HCT116 (cell line): ENCODE data around the gene PI4KA. TPM values are rescaled to one million over a fixed set of nuclear protein-coding genes. Genes with fewer than 3 reads are reported as not detected.

ENCODE experiments used
- ATAC-seq: fragments of 200-7000 bp; cut with Tn5 transposase; 2 replicates; pipeline ENCODE4 v1.9.1; 2020; ENCODE audit warnings: mild to moderate bottlenecking, moderate library complexity
- BruUV-seq: library from RNA; stranded (reverse); fragments of 400-500 nt; replicated peaks from 2 replicates; lab custom pipeline; 2021; lab: Mats Ljungman, UMichigan
- CTCF ChIA-PET: fragments of 300-600 bp; sonication (Branson Sonifier 250); formaldehyde crosslinking; loops from one replicate; lab custom pipeline; 2021; ENCODE audit warnings: antibody characterized with exemption; lab: Charles Lee
- POLR2A ChIA-PET: fragments of 300-600, 350-600 bp; sonication (Branson Sonifier 250); formaldehyde crosslinking; loops from one replicate; lab custom pipeline; 2021; ENCODE audit warnings: antibody characterized with exemption; lab: Charles Lee
- RAD21 ChIA-PET, 2 experiments: fragments of 300-600 bp; sonication (Branson Sonifier 250); formaldehyde crosslinking; loops; one replicate each; lab custom pipeline; 2023; ENCODE audit warnings: low total read pairs in 2 of 2; ENCODE audit not compliant: uncharacterized antibody in 2 of 2, unreplicated experiment in 2 of 2, low non-redundant PET in 1 of 2; lab: Charles Lee
- DNase-seq: peaks from one replicate; pipeline ENCODE4 v3.0.0-alpha.2; 2010; ENCODE audit warnings: low read depth, low spot score
- H2AFZ ChIP-seq: fragments of 200-600 bp; shearing (Covaris generic), sonication (generic); 2 replicates; pipeline ENCODE4 v1.6.1; 2017; ENCODE audit warnings: low read depth, mixed run types, mixed read lengths, antibody characterized with exemption, low read length; ENCODE audit not compliant: poor library complexity, severe bottlenecking
- H3K27ac ChIP-seq: 2 replicates; pipeline ENCODE4 v1.5.1; 2012; ENCODE audit warnings: low read depth, low read length
- H3K27me3 ChIP-seq: fragments of 200-600 bp; sonication (generic); 2 replicates; pipeline ENCODE4 v1.6.1; 2016; ENCODE audit warnings: mixed run types, low read length, mixed read lengths; ENCODE audit not compliant: insufficient read depth
- H3K36me3 ChIP-seq, 2 experiments: fragments of 200-500 bp in 1 of 2; fragments of 200-600 bp in 1 of 2; sonication (Bioruptor generic) in 1 of 2; sonication (generic) in 1 of 2; 2 replicates each; pipeline versions ENCODE4 v1.5.1 to v1.6.1; 2014 to 2016; ENCODE audit warnings: low read length in 2 of 2, inconsistent platforms in 1 of 2, mixed read lengths in 1 of 2, mixed run types in 1 of 2; ENCODE audit not compliant: insufficient read depth in 2 of 2, control insufficient read depth in 1 of 2
- H3K4me1 ChIP-seq, 2 experiments: fragments of 200-600 bp in 1 of 2; sonication (generic) in 1 of 2; 2 replicates each; pipeline versions ENCODE4 v1.5.1 to v1.6.1; 2012 to 2017; ENCODE audit warnings: low read length in 2 of 2, inconsistent platforms in 1 of 2, mild to moderate bottlenecking in 1 of 2, mixed read lengths in 1 of 2, mixed run types in 1 of 2, moderate library complexity in 1 of 2; ENCODE audit not compliant: insufficient read depth in 2 of 2, control insufficient read depth in 1 of 2
- H3K4me2 ChIP-seq: fragments of 200-600 bp; sonication (generic); 2 replicates; pipeline ENCODE4 v1.6.1; 2017; ENCODE audit warnings: mixed run types, low read length, mixed read lengths
- H3K4me3 ChIP-seq, 2 experiments: fragments of 200-600 bp in 1 of 2; sonication (generic) in 1 of 2; replicated peaks in 1 of 2; 2 replicates each; pipeline ENCODE4 v1.5.1; 2011 to 2016; ENCODE audit warnings: low read length in 2 of 2, control low read depth in 1 of 2, low read depth in 1 of 2, mild to moderate bottlenecking in 1 of 2, mixed read lengths in 1 of 2, mixed run types in 1 of 2
- H3K79me2 ChIP-seq: fragments of 200-600 bp; sonication (generic); 2 replicates; pipeline ENCODE4 v1.6.1; 2017; ENCODE audit warnings: mild to moderate bottlenecking, mixed run types, low read length, moderate library complexity, mixed read lengths; ENCODE audit not compliant: insufficient read depth
- H3K9ac ChIP-seq: fragments of 200-600 bp; sonication (generic); 2 replicates; pipeline ENCODE4 v1.6.1; 2016; ENCODE audit warnings: low read length, mixed read lengths
- H3K9me2 ChIP-seq: fragments of 200-600 bp; sonication (generic), shearing (Covaris generic); 2 replicates; pipeline ENCODE4 v1.6.1; 2017; ENCODE audit warnings: mixed run types, mild to moderate bottlenecking, moderate library complexity; ENCODE audit not compliant: insufficient read depth
- H3K9me3 ChIP-seq, 2 experiments: fragments of 200-500 bp in 1 of 2; fragments of 200-600 bp in 1 of 2; sonication (Bioruptor generic) in 1 of 2; sonication (generic) in 1 of 2; 2 replicates each; pipeline ENCODE4 v1.6.1; 2014 to 2017; ENCODE audit warnings: low read length in 2 of 2, mixed read lengths in 2 of 2, inconsistent platforms in 1 of 2, low read depth in 1 of 2, mild to moderate bottlenecking in 1 of 2, mixed run types in 1 of 2, moderate library complexity in 1 of 2; ENCODE audit not compliant: control insufficient read depth in 1 of 2, insufficient read depth in 1 of 2
- H4K20me1 ChIP-seq: fragments of 200-600 bp; sonication (generic), shearing (Covaris generic); 2 replicates; pipeline ENCODE4 v1.6.1; 2017; ENCODE audit warnings: mixed run types, mild to moderate bottlenecking, moderate library complexity; ENCODE audit not compliant: insufficient read depth
- ATF3 ChIP-seq: IDR thresholded peaks from 2 replicates; pipeline ENCODE4 v1.6.1; 2012
- CEBPB ChIP-seq: IDR thresholded peaks from 2 replicates; pipeline ENCODE4 v1.6.1; 2012; ENCODE audit warnings: low read depth
- ELF1 ChIP-seq: IDR thresholded peaks from 2 replicates; pipeline ENCODE4 v1.6.1; 2012; ENCODE audit warnings: low read depth, borderline replicate concordance
- EZH2 ChIP-seq: fragments of 200-600 bp; sonication (generic); IDR thresholded peaks from 2 replicates; pipeline ENCODE4 v1.6.1; 2017; ENCODE audit warnings: antibody characterized with exemption, mixed run types
- FOSL1 ChIP-seq: IDR thresholded peaks from 2 replicates; pipeline ENCODE4 v1.6.1; 2012; ENCODE audit warnings: low read depth
- POLR2A ChIP-seq: IDR thresholded peaks from 2 replicates; pipeline ENCODE4 v1.7.0; 2011; ENCODE audit warnings: borderline replicate concordance; ENCODE audit not compliant: insufficient read depth, insufficient read length; ENCODE audit errors: extremely low read depth
- SIN3A ChIP-seq: IDR thresholded peaks from 2 replicates; pipeline ENCODE4 v1.6.1; 2012; ENCODE audit warnings: low read depth
- YY1 ChIP-seq: IDR thresholded peaks from 2 replicates; pipeline ENCODE4 v1.6.1; 2011; ENCODE audit warnings: low read length, low read depth, moderate library complexity, mild to moderate bottlenecking; ENCODE audit not compliant: insufficient replicate concordance; ENCODE audit errors: extremely low read depth
- ZNF274 ChIP-seq: fragments of 200-500 bp; sonication (Bioruptor generic); IDR thresholded peaks from 2 replicates; pipeline ENCODE4 v1.6.1; 2014; ENCODE audit warnings: mild to moderate bottlenecking, low read depth, low read length, inconsistent platforms
- intact Hi-C: fragments of 100-400 bp; cut with micrococcal nuclease; formaldehyde crosslinking; loops from 2 replicates; pipeline ENCODE4 v1.10.0; 2022
- total RNA-seq: library from RNA; stranded (reverse); gene quantifications from one replicate; pipeline ENCODE4 v1.2.1, GENCODE V29; 2021; ENCODE audit not compliant: unreplicated experiment
- TF ChIP-seq, protein P1 (sequence below): IDR thresholded peaks from 2 replicates; pipeline ENCODE4 v1.6.1; 2012; ENCODE audit warnings: low read depth
- TF ChIP-seq, protein P2 (sequence below): IDR thresholded peaks from 2 replicates; pipeline ENCODE4 v1.6.1; 2012
- TF ChIP-seq, protein P3 (sequence below), 3 experiments: fragments of 200-600 bp in 1 of 3; sonication (generic) in 1 of 3; IDR thresholded peaks in 2 of 3; conservative IDR thresholded peaks in 1 of 3; 2 replicates each; pipeline ENCODE4 v1.5.1; 2012 to 2017; ENCODE audit warnings: low read depth in 2 of 3, low read length in 2 of 3, antibody characterized with exemption in 1 of 3, borderline replicate concordance in 1 of 3, control low read depth in 1 of 3, mild to moderate bottlenecking in 1 of 3, mixed read lengths in 1 of 3, mixed run types in 1 of 3, moderate library complexity in 1 of 3; ENCODE audit not compliant: insufficient read depth in 1 of 3

PI4KA gene
- total RNA-seq, 1 experiment from 2014 or later, result 59.6 TPM

GRCh38 chr22:20783300-20783673, 75.3 kb downstream of the PI4KA start (continued):
- TF ChIP-seq ATF3 (no peak), ZNF274 (no peak), ELF1 (no peak), EZH2 (no peak), FOSL1 (no peak), CEBPB (no peak), YY1 (no peak), SIN3A (no peak)
- TF ChIP-seq, protein P1, sequence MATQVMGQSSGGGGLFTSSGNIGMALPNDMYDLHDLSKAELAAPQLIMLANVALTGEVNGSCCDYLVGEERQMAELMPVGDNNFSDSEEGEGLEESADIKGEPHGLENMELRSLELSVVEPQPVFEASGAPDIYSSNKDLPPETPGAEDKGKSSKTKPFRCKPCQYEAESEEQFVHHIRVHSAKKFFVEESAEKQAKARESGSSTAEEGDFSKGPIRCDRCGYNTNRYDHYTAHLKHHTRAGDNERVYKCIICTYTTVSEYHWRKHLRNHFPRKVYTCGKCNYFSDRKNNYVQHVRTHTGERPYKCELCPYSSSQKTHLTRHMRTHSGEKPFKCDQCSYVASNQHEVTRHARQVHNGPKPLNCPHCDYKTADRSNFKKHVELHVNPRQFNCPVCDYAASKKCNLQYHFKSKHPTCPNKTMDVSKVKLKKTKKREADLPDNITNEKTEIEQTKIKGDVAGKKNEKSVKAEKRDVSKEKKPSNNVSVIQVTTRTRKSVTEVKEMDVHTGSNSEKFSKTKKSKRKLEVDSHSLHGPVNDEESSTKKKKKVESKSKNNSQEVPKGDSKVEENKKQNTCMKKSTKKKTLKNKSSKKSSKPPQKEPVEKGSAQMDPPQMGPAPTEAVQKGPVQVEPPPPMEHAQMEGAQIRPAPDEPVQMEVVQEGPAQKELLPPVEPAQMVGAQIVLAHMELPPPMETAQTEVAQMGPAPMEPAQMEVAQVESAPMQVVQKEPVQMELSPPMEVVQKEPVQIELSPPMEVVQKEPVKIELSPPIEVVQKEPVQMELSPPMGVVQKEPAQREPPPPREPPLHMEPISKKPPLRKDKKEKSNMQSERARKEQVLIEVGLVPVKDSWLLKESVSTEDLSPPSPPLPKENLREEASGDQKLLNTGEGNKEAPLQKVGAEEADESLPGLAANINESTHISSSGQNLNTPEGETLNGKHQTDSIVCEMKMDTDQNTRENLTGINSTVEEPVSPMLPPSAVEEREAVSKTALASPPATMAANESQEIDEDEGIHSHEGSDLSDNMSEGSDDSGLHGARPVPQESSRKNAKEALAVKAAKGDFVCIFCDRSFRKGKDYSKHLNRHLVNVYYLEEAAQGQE, result no peak
- TF ChIP-seq, protein P2, sequence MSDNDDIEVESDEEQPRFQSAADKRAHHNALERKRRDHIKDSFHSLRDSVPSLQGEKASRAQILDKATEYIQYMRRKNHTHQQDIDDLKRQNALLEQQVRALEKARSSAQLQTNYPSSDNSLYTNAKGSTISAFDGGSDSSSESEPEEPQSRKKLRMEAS, result no peak

- no peak for DNase-seq
- H3K79me2 ChIP-seq, result no peaks in the 10 kb centered on the region
- H3K4me1 ChIP-seq, result peaks cover 12 to 15% of the 10 kb centered on the region in 2 experiments
- ATAC-seq, result no peak
- no peak for TF ChIP-seq POLR2A
- TF ChIP-seq, protein P3, sequence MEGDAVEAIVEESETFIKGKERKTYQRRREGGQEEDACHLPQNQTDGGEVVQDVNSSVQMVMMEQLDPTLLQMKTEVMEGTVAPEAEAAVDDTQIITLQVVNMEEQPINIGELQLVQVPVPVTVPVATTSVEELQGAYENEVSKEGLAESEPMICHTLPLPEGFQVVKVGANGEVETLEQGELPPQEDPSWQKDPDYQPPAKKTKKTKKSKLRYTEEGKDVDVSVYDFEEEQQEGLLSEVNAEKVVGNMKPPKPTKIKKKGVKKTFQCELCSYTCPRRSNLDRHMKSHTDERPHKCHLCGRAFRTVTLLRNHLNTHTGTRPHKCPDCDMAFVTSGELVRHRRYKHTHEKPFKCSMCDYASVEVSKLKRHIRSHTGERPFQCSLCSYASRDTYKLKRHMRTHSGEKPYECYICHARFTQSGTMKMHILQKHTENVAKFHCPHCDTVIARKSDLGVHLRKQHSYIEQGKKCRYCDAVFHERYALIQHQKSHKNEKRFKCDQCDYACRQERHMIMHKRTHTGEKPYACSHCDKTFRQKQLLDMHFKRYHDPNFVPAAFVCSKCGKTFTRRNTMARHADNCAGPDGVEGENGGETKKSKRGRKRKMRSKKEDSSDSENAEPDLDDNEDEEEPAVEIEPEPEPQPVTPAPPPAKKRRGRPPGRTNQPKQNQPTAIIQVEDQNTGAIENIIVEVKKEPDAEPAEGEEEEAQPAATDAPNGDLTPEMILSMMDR (IDR thresholded peaks at IDR 0.05 in 2 of 3, conservative IDR thresholded peaks at IDR 0.05 in 1 of 3; ENCODE audit: borderline replicate concordance in 1 of 3, insufficient read depth in 1 of 3, low read depth in 2 of 3, low read length in 2 of 3), result no peak
- H3K4me3 ChIP-seq, result no peak overlapping the region
- no peaks in the 10 kb centered on the region for H3K27me3 ChIP-seq
- ChIA-PET CTCF (interaction anchor here (0.6 to 2.2 kb wide), 4 partner anchors 11 to 79 kb away, joined by 3 to 8 read pairs (median 5); no protein-coding TSS in a partner anchor), RAD21 (no interaction called here), POLR2A (no interaction called here)
- no TSS peak for BruUV-seq
- no peak overlapping the region for H3K27ac ChIP-seq
- H4K20me1 ChIP-seq, result no peaks in the 10 kb centered on the region
- H3K4me2 ChIP-seq, result no peak overlapping the region
- no peaks in the 10 kb centered on the region; a peak in 2 of 4 replicates for H3K36me3 ChIP-seq
- no peak overlapping the region for H2AFZ ChIP-seq
- H3K9ac ChIP-seq, result no peak overlapping the region
- no peaks in the 10 kb centered on the region for H3K9me2 ChIP-seq
- no peaks in the 10 kb centered on the region for H3K9me3 ChIP-seq
- intact Hi-C loops, result no loop called here
These were observed 75.9 kb downstream of the PI4KA start for GRCh38 chr22:20782596-20783299.
